NCI-H345 (cell line): ENCODE data around the gene ANKRD29.
A peak's percentile ranks its signal among the peaks of the same experiment; 100 is the strongest.

Experiments
- DNase-seq: peaks from one replicate; lab custom pipeline; 2025; lab: John Stamatoyannopoulos, UW

The ANKRD29 gene

GRCh38 chr18:23662309-23663263, at the start of gene ANKRD29:
Gene ANKRD29, minus strand, starts transcription at chr18:23662911. Its CDS starts 181 bp downstream, at chr18:23662730.
- peak; percentile 43 for DNase-seq

GRCh38 chr18:23712445-23712844, 49.7 kb upstream of the ANKRD29 start:
- DNase-seq: no peak

- DNase-seq: no peak
These were observed 48.7 kb upstream of the ANKRD29 start for GRCh38 chr18:23711426-23711825.

GRCh38 chr18:23710946-23711345, 48.2 kb upstream of the ANKRD29 start:
- DNase-seq: no peak

GRCh38 chr18:23710068-23710527, 47.4 kb upstream of the ANKRD29 start:
- no peak for DNase-seq

GRCh38 chr18:23706971-23707640, 44.4 kb upstream of the ANKRD29 start:
- DNase-seq: no peak

GRCh38 chr18:23704806-23705205, 42.1 kb upstream of the ANKRD29 start:
- DNase-seq: no peak

- no peak for DNase-seq
These were observed 41.3 kb upstream of the ANKRD29 start for GRCh38 chr18:23703987-23704384.

- peak; percentile 38 for DNase-seq
These were observed 40.6 kb upstream of the ANKRD29 start for GRCh38 chr18:23703057-23703986.

- no peak for DNase-seq
These were observed 39.9 kb upstream of the ANKRD29 start for GRCh38 chr18:23702606-23703005.

- no peak for DNase-seq
These were observed 38.9 kb upstream of the ANKRD29 start for GRCh38 chr18:23701544-23702064.

GRCh38 chr18:23701017-23701416, 38.3 kb upstream of the ANKRD29 start:
- no peak for DNase-seq

GRCh38 chr18:23694637-23695430, 32.1 kb upstream of the ANKRD29 start:
- no peak for DNase-seq

- no peak for DNase-seq
These were observed 31.1 kb upstream of the ANKRD29 start for GRCh38 chr18:23693846-23694245.

- DNase-seq: no peak
These were observed 27.9 kb upstream of the ANKRD29 start for GRCh38 chr18:23690505-23691068.

- no peak for DNase-seq
These were observed 27.1 kb upstream of the ANKRD29 start for GRCh38 chr18:23689616-23690504.

GRCh38 chr18:23689031-23689615, 26.4 kb upstream of the ANKRD29 start, which contains the start of gene LAMA3:
Gene LAMA3, plus strand, starts transcription at chr18:23689453. Its CDS starts 231 bp downstream, at chr18:23689684.
- DNase-seq: peak; percentile 60

- no peak for DNase-seq
These were observed 25.8 kb upstream of the ANKRD29 start for GRCh38 chr18:23688528-23688927.
